HEK293T (cell line): ENCODE data around the gene ATP5F1D.

Experiments used
- BHLHE40 ChIP-seq: fragments of 450-650 bp; IDR thresholded peaks from 2 replicates; pipeline ENCODE4 v1.6.1; 2016; ENCODE audit warnings: mild to moderate bottlenecking, moderate library complexity, borderline replicate concordance
- ELF4 ChIP-seq: fragments of 450-650 bp; IDR thresholded peaks from 2 replicates; pipeline ENCODE4 v1.6.1; 2017; ENCODE audit warnings: antibody characterized with exemption
- FOXK2 ChIP-seq: fragments of 450-650 bp; IDR thresholded peaks from 2 replicates; pipeline ENCODE4 v1.6.1; 2016; ENCODE audit warnings: mild to moderate bottlenecking
- PKNOX1 ChIP-seq: fragments of 450-650 bp; IDR thresholded peaks from 2 replicates; pipeline ENCODE4 v1.6.1; 2016
- SP1 ChIP-seq: fragments of 450-650 bp; IDR thresholded peaks from 2 replicates; pipeline ENCODE4 v1.6.1; 2017
- SUZ12 ChIP-seq: fragments of 450-650 bp; IDR thresholded peaks from 2 replicates; pipeline ENCODE4 v1.6.1; 2016; ENCODE audit warnings: mild to moderate bottlenecking
- TARDBP ChIP-seq: fragments of 450-650 bp; IDR thresholded peaks from 2 replicates; pipeline ENCODE4 v1.6.1; 2016

- TF ChIP-seq SP1 (no peak), PKNOX1 (peak; percentile 41; the same call in 1 of the 2 replicates), ELF4 (no peak), SUZ12 (no peak), TARDBP (no peak), FOXK2 (no peak), BHLHE40 (no peak)
Observed at GRCh38 chr19:1279782-1280341, 38.3 kb downstream of the ATP5F1D start.
